Effector memory CD8-positive, alpha-beta T cell (primary cell): ENCODE measurements around the gene VSNL1.

Experiments used
- ATAC-seq: fragments of 150-1000 bp; cut with Tn5 transposase; replicated peaks from 2 replicates; pipeline ENCODE4 v1.10.0; 2021; ENCODE audit warnings: mild to moderate bottlenecking, moderate library complexity
- DNase-seq, 3 experiments: peaks; one replicate each; pipeline ENCODE4 v3.0.0; 2021
- H3K27ac Mint-ChIP-seq, 2 donors: one replicate each; pipeline ENCODE4 v1.8.0; 2022; ENCODE audit warnings: mild to moderate bottlenecking in 2 of 2, mixed read lengths in 2 of 2, moderate library complexity in 2 of 2
- H3K27me3 Mint-ChIP-seq, 2 donors: one replicate each; pipeline ENCODE4 v1.8.0; 2022; ENCODE audit warnings: mixed read lengths in 2 of 2
- H3K36me3 Mint-ChIP-seq: one replicate; pipeline ENCODE4 v1.8.0; 2022; ENCODE audit warnings: mild to moderate bottlenecking, moderate library complexity, mixed read lengths; ENCODE audit not compliant: insufficient read depth
- H3K4me1 Mint-ChIP-seq, 2 donors: one replicate each; pipeline ENCODE4 v1.8.0; 2022; ENCODE audit warnings: low read depth in 2 of 2, mixed read lengths in 2 of 2
- H3K4me3 Mint-ChIP-seq, 2 donors: one replicate each; pipeline ENCODE4 v1.8.0; 2022; ENCODE audit warnings: mild to moderate bottlenecking in 2 of 2, mixed read lengths in 2 of 2, moderate library complexity in 2 of 2
- H3K9me3 Mint-ChIP-seq, 2 donors: one replicate each; pipeline ENCODE4 v1.8.0; 2022; ENCODE audit warnings: mixed read lengths in 2 of 2
- total RNA-seq, 9 experiments: gene quantifications; one replicate each; lab custom pipeline; 2026; lab: John Stamatoyannopoulos, UW

VSNL1 gene
- 0 to 0.10 (median 0) reads per million in 9 experiments for total RNA-seq

DNA sequence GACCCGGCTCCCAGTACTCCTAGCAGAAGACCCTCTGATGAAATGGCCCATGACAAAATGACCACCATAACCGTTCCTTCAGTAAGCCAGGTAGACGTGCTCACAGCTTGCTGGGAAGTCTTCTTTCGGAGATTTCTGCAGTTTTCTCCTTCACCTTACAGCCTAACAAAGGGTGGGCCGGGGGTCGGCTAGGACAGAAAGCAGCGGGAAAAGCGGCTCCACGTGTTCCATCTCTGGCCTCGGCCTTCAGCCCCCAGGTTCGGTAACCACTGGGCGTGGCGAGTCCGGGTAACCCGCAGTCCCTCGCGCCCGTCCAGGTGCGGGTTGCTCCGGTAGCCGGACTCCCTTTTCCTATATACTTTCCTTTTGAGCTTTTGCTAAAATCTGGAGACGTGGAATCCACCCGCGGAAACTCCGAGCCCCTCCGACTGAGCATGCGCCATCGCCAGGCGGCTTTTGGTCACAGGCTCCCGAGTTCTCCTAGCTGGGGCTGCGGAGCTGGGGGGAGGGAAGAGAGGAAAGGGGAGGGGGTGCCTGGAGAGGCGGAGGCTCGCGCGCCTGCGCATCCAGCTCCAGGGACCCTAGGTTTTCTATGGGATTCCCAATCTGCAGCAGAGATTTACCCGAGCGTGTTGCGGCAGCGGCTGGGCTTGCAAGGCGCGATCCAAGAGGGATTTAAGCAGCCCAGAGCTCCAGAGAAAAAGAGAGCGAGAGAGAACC lies at the start of gene VSNL1:
VSNL1 (plus strand) TSS at position 604 of the 720 bp plus-strand sequence. CDS start 51,379 bp downstream, outside the sequence.
- no peak within 1 kb of the TSS for H3K27ac Mint-ChIP-seq
- DNase-seq, result no peak

GRCh38 chr2:17495590-17495989 lies 44.9 kb upstream of the VSNL1 start:
- ATAC-seq, result no peak
- no peak for DNase-seq
- Mint-ChIP-seq H3K9me3 (no peaks in the 10 kb centered on the region), H3K36me3 (no peaks in the 10 kb centered on the region), H3K4me3 (no peak overlapping the region), H3K27ac (no peak overlapping the region), H3K4me1 (no peaks in the 10 kb centered on the region), H3K27me3 (no peaks in the 10 kb centered on the region)

More for the DNA sequence above, at the start of gene VSNL1:
- Mint-ChIP-seq H3K4me3 (no peak within 1 kb of the TSS), H3K4me1 (no peaks in the 10 kb centered on the region), H3K9me3 (peaks cover 0 to 8% of the 10 kb centered on the region in 2 donors), H3K27me3 (peaks cover 40 to 58% of the 10 kb centered on the region in 2 donors), H3K36me3 (no peaks in the 10 kb centered on the region)
- ATAC-seq, result no peak

- H3K4me3 Mint-ChIP-seq, result no peak overlapping the region
- DNase-seq (no peak), ATAC-seq (no peak)
- H3K27me3 Mint-ChIP-seq, result no peaks in the 10 kb centered on the region
- no peaks in the 10 kb centered on the region for H3K36me3 Mint-ChIP-seq
- H3K4me1 Mint-ChIP-seq, result no peaks in the 10 kb centered on the region
- H3K27ac Mint-ChIP-seq, result no peak overlapping the region
- no peaks in the 10 kb centered on the region for H3K9me3 Mint-ChIP-seq
Measured at GRCh38 chr2:17497718-17498117, 42.8 kb upstream of the VSNL1 start.

- Mint-ChIP-seq H3K27me3 (no peaks in the 10 kb centered on the region), H3K27ac (no peak overlapping the region), H3K9me3 (peaks cover 0 to 8% of the 10 kb centered on the region in 2 donors), H3K4me1 (no peaks in the 10 kb centered on the region), H3K4me3 (no peak overlapping the region), H3K36me3 (no peaks in the 10 kb centered on the region)
- ATAC-seq, result no peak
- no peak for DNase-seq
Measured at GRCh38 chr2:17506736-17507616, 33.5 kb upstream of the VSNL1 start.

- Mint-ChIP-seq H3K36me3 (no peaks in the 10 kb centered on the region), H3K4me1 (no peaks in the 10 kb centered on the region), H3K9me3 (peaks cover 0 to 4% of the 10 kb centered on the region in 2 donors), H3K27ac (no peak overlapping the region), H3K27me3 (no peaks in the 10 kb centered on the region), H3K4me3 (no peak overlapping the region)
- DNase-seq (no peak), ATAC-seq (no peak)
Measured at GRCh38 chr2:17515652-17516051, 24.8 kb upstream of the VSNL1 start.

DNA sequence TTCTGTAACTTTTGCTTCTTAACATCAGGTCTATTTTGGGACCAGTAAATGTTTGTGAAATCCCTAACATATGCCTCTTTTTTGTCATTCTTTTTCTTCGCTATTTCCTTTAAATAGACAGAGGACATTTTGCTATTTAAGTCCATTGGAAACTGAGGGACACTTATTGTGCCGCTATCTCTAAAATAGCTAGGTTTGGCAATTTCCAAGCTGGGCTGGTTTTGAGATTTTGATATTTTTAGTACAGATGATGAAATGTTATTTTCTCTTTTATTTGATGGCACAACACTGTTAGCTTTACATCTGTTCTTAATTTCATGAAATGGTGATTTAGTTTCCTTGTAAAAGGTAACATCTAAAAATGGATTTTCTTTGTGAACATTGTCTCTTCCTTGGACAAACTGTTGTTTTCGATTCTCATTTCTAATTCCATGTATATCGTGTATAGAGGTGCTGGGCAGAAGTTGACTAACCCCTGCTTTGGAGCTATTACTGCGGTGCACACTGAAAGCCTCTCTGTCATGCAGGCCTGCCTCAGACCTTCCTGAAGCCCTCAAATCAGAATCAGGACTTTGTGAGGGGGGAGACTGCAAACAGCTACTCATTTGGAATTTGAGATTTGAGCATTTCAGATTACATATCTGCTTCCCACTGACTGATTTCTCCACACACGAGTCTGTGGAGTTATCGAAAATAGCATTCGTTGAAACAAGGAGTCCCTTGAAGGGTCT lies 22.9 kb upstream of the VSNL1 start:
- ATAC-seq (no peak), DNase-seq (no peak)
- H3K9me3 Mint-ChIP-seq, result peaks cover 0 to 4% of the 10 kb centered on the region in 2 donors
- H3K36me3 Mint-ChIP-seq, result no peaks in the 10 kb centered on the region
- no peaks in the 10 kb centered on the region for H3K4me1 Mint-ChIP-seq
- H3K4me3 Mint-ChIP-seq, result no peak overlapping the region
- no peak overlapping the region for H3K27ac Mint-ChIP-seq
- H3K27me3 Mint-ChIP-seq, result no peaks in the 10 kb centered on the region

- H3K27me3 Mint-ChIP-seq, result no peaks in the 10 kb centered on the region
- H3K4me3 Mint-ChIP-seq, result no peak within 1 kb of the TSS
- no peaks in the 10 kb centered on the region for H3K4me1 Mint-ChIP-seq
- no peak for DNase-seq
- H3K27ac Mint-ChIP-seq, result no peak within 1 kb of the TSS
- ATAC-seq, result no peak
- peaks cover 0 to 4% of the 10 kb centered on the region in 2 donors for H3K9me3 Mint-ChIP-seq
- no peaks in the 10 kb centered on the region for H3K36me3 Mint-ChIP-seq
Measured at GRCh38 chr2:17518212-17519154, 22.0 kb upstream of the VSNL1 start, which contains the start of gene RAD51AP2. RAD51AP2 (minus strand) TSS chr2:17518440; CDS start chr2:17518415, 25 bp downstream.

DNA sequence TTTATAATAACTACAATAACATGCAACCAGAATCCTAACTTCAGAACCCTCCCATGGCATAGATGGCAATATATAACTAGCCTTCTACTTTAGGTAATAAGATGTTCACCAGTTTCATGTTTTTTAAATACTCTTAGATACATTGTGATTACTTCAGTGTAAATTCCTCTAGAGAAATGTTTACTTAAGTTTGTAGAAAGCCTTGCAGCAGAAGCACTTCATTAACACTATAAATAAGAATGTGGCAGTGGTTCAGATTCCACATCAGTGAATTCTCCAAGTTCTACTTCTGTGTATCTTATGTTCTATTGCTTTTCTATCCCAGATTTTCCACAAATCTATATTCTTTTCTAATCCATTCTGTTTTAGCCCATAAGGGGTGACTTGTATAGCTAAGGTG lies 21.0 kb upstream of the VSNL1 start:
- Mint-ChIP-seq H3K4me1 (no peaks in the 10 kb centered on the region), H3K27ac (no peak overlapping the region), H3K36me3 (no peaks in the 10 kb centered on the region), H3K4me3 (no peak overlapping the region), H3K27me3 (no peaks in the 10 kb centered on the region), H3K9me3 (peaks cover 0 to 4% of the 10 kb centered on the region in 2 donors)
- DNase-seq (no peak), ATAC-seq (no peak)

GRCh38 chr2:17520761-17521160 lies 19.7 kb upstream of the VSNL1 start:
- Mint-ChIP-seq H3K4me3 (no peak overlapping the region), H3K27me3 (no peaks in the 10 kb centered on the region), H3K9me3 (peaks cover 0 to 4% of the 10 kb centered on the region in 2 donors), H3K36me3 (no peaks in the 10 kb centered on the region), H3K4me1 (no peaks in the 10 kb centered on the region), H3K27ac (no peak overlapping the region)
- ATAC-seq, result no peak
- DNase-seq, result no peak

- DNase-seq, result no peak
- Mint-ChIP-seq H3K4me1 (no peaks in the 10 kb centered on the region), H3K27me3 (no peaks in the 10 kb centered on the region), H3K4me3 (no peak overlapping the region), H3K9me3 (peaks cover 0 to 4% of the 10 kb centered on the region in 2 donors), H3K27ac (no peak overlapping the region), H3K36me3 (no peaks in the 10 kb centered on the region)
- no peak for ATAC-seq
Measured at GRCh38 chr2:17521621-17522020, 18.9 kb upstream of the VSNL1 start.

DNA sequence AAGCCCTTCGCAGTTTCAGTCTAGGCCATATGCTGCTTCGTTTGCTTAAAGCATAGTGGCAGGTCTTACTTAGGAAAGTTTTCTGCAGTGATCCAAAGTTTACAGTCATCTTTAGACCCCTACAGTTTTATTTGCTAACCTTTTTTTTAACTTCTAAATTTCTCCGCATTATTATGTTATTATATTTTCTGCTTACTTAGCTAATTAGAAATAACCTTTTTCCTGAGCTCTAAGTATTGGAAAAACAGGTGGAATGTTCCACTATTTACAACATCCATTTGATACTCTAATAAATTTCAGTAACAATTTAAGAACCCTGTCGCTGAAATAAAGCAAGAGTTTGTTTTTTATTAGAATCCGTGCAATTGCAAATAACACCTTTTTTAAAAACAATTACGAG lies 18.2 kb upstream of the VSNL1 start:
- ATAC-seq (no peak), DNase-seq (no peak)
- H3K36me3 Mint-ChIP-seq, result no peaks in the 10 kb centered on the region
- no peak overlapping the region for H3K27ac Mint-ChIP-seq
- peaks cover 0 to 4% of the 10 kb centered on the region in 2 donors for H3K9me3 Mint-ChIP-seq
- H3K27me3 Mint-ChIP-seq, result no peaks in the 10 kb centered on the region
- H3K4me3 Mint-ChIP-seq, result no peak overlapping the region
- no peaks in the 10 kb centered on the region for H3K4me1 Mint-ChIP-seq

GRCh38 chr2:17529771-17530170 lies 10.7 kb upstream of the VSNL1 start:
- no peaks in the 10 kb centered on the region for H3K27me3 Mint-ChIP-seq
- H3K4me3 Mint-ChIP-seq, result no peak overlapping the region

More at GRCh38 chr2:17529771-17530170, 10.7 kb upstream of the VSNL1 start:
- Mint-ChIP-seq H3K4me1 (no peaks in the 10 kb centered on the region), H3K27ac (no peak overlapping the region), H3K36me3 (no peaks in the 10 kb centered on the region), H3K9me3 (no peaks in the 10 kb centered on the region)
- DNase-seq (no peak), ATAC-seq (no peak)
